ENCODE results near the gene PREX1.

The PREX1 gene

GRCh38 chr20:48649104-48649626 is 178.6 kb downstream of the PREX1 start:
- no peak for DNase-seq

- DNase-seq: no peak
Measured at GRCh38 chr20:48648482-48649051, 179.2 kb downstream of the PREX1 start.

GRCh38 chr20:48647858-48648257 is 179.9 kb downstream of the PREX1 start:
- no peak for DNase-seq

- no peak for DNase-seq
Measured at GRCh38 chr20:48645666-48646065, 182.1 kb downstream of the PREX1 start.

GRCh38 chr20:48644286-48644828 is 183.4 kb downstream of the PREX1 start:
- DNase-seq: no peak

GRCh38 chr20:48642105-48642880 is 185.5 kb downstream of the PREX1 start:
- no peak for DNase-seq

- no peak for DNase-seq
Measured at GRCh38 chr20:48640871-48641270, 186.9 kb downstream of the PREX1 start.

GRCh38 chr20:48639899-48640298 is 187.9 kb downstream of the PREX1 start:
- no peak for DNase-seq

- DNase-seq: no peak
Measured at GRCh38 chr20:48638546-48638945, 189.3 kb downstream of the PREX1 start.

GRCh38 chr20:48637461-48637860 is 190.3 kb downstream of the PREX1 start:
- no peak for DNase-seq

GRCh38 chr20:48636301-48636700 is 191.5 kb downstream of the PREX1 start:
- DNase-seq: no peak

GRCh38 chr20:48635791-48636267 is 192.0 kb downstream of the PREX1 start:
- DNase-seq: no peak

GRCh38 chr20:48635361-48635760 is 192.4 kb downstream of the PREX1 start:
- DNase-seq: no peak

- no peak for DNase-seq
Measured at GRCh38 chr20:48634641-48635040, 193.2 kb downstream of the PREX1 start.

- DNase-seq: no peak
Measured at GRCh38 chr20:48633620-48634257, 194.1 kb downstream of the PREX1 start.

- DNase-seq: no peak
Measured at GRCh38 chr20:48632825-48633619, 194.8 kb downstream of the PREX1 start.

GRCh38 chr20:48632017-48632824 is 195.6 kb downstream of the PREX1 start:
- no peak for DNase-seq

GRCh38 chr20:48631114-48632016 is 196.4 kb downstream of the PREX1 start:
- DNase-seq: peak; percentile 64

GRCh38 chr20:48630342-48631075 is 197.3 kb downstream of the PREX1 start:
- DNase-seq: no peak

- no peak for DNase-seq
Measured at GRCh38 chr20:48629960-48630315, 197.9 kb downstream of the PREX1 start.
